HCT116 (cell line): Measurements from ENCODE around the gene SLC13A4. TPM values are rescaled to one million over a fixed set of nuclear protein-coding genes. Genes with fewer than 3 reads are reported as not detected.

Source experiments
- ATAC-seq: fragments of 200-7000 bp; cut with Tn5 transposase; 2 replicates; pipeline ENCODE4 v1.9.1; 2020; ENCODE audit warnings: mild to moderate bottlenecking, moderate library complexity
- BruUV-seq: library from RNA; stranded (reverse); fragments of 400-500 nt; replicated peaks from 2 replicates; lab custom pipeline; 2021; lab: Mats Ljungman, UMichigan
- CTCF ChIA-PET: fragments of 300-600 bp; sonication (Branson Sonifier 250); formaldehyde crosslinking; loops from one replicate; lab custom pipeline; 2021; ENCODE audit warnings: antibody characterized with exemption; lab: Charles Lee
- POLR2A ChIA-PET: fragments of 300-600, 350-600 bp; sonication (Branson Sonifier 250); formaldehyde crosslinking; loops from one replicate; lab custom pipeline; 2021; ENCODE audit warnings: antibody characterized with exemption; lab: Charles Lee
- RAD21 ChIA-PET, 2 experiments: fragments of 300-600 bp; sonication (Branson Sonifier 250); formaldehyde crosslinking; loops; one replicate each; lab custom pipeline; 2023; ENCODE audit warnings: low total read pairs in 2 of 2; ENCODE audit not compliant: uncharacterized antibody in 2 of 2, unreplicated experiment in 2 of 2, low non-redundant PET in 1 of 2; lab: Charles Lee
- DNase-seq: peaks from one replicate; pipeline ENCODE4 v3.0.0-alpha.2; 2010; ENCODE audit warnings: low read depth, low spot score
- H2AFZ ChIP-seq: fragments of 200-600 bp; shearing (Covaris generic), sonication (generic); 2 replicates; pipeline ENCODE4 v1.6.1; 2017; ENCODE audit warnings: low read depth, mixed run types, mixed read lengths, antibody characterized with exemption, low read length; ENCODE audit not compliant: poor library complexity, severe bottlenecking
- H3K27ac ChIP-seq: 2 replicates; pipeline ENCODE4 v1.5.1; 2012; ENCODE audit warnings: low read depth, low read length
- H3K27me3 ChIP-seq: fragments of 200-600 bp; sonication (generic); 2 replicates; pipeline ENCODE4 v1.6.1; 2016; ENCODE audit warnings: mixed run types, low read length, mixed read lengths; ENCODE audit not compliant: insufficient read depth
- H3K36me3 ChIP-seq, 2 experiments: fragments of 200-500 bp in 1 of 2; fragments of 200-600 bp in 1 of 2; sonication (Bioruptor generic) in 1 of 2; sonication (generic) in 1 of 2; 2 replicates each; pipeline versions ENCODE4 v1.5.1 to v1.6.1; 2014 to 2016; ENCODE audit warnings: low read length in 2 of 2, inconsistent platforms in 1 of 2, mixed read lengths in 1 of 2, mixed run types in 1 of 2; ENCODE audit not compliant: insufficient read depth in 2 of 2, control insufficient read depth in 1 of 2
- H3K4me1 ChIP-seq, 2 experiments: fragments of 200-600 bp in 1 of 2; sonication (generic) in 1 of 2; 2 replicates each; pipeline versions ENCODE4 v1.5.1 to v1.6.1; 2012 to 2017; ENCODE audit warnings: low read length in 2 of 2, inconsistent platforms in 1 of 2, mild to moderate bottlenecking in 1 of 2, mixed read lengths in 1 of 2, mixed run types in 1 of 2, moderate library complexity in 1 of 2; ENCODE audit not compliant: insufficient read depth in 2 of 2, control insufficient read depth in 1 of 2
- H3K4me2 ChIP-seq: fragments of 200-600 bp; sonication (generic); 2 replicates; pipeline ENCODE4 v1.6.1; 2017; ENCODE audit warnings: mixed run types, low read length, mixed read lengths
- H3K4me3 ChIP-seq, 2 experiments: fragments of 200-600 bp in 1 of 2; sonication (generic) in 1 of 2; replicated peaks in 1 of 2; 2 replicates each; pipeline ENCODE4 v1.5.1; 2011 to 2016; ENCODE audit warnings: low read length in 2 of 2, control low read depth in 1 of 2, low read depth in 1 of 2, mild to moderate bottlenecking in 1 of 2, mixed read lengths in 1 of 2, mixed run types in 1 of 2
- H3K79me2 ChIP-seq: fragments of 200-600 bp; sonication (generic); 2 replicates; pipeline ENCODE4 v1.6.1; 2017; ENCODE audit warnings: mild to moderate bottlenecking, mixed run types, low read length, moderate library complexity, mixed read lengths; ENCODE audit not compliant: insufficient read depth
- H3K9ac ChIP-seq: fragments of 200-600 bp; sonication (generic); 2 replicates; pipeline ENCODE4 v1.6.1; 2016; ENCODE audit warnings: low read length, mixed read lengths
- H3K9me2 ChIP-seq: fragments of 200-600 bp; sonication (generic), shearing (Covaris generic); 2 replicates; pipeline ENCODE4 v1.6.1; 2017; ENCODE audit warnings: mixed run types, mild to moderate bottlenecking, moderate library complexity; ENCODE audit not compliant: insufficient read depth
- H3K9me3 ChIP-seq, 2 experiments: fragments of 200-500 bp in 1 of 2; fragments of 200-600 bp in 1 of 2; sonication (Bioruptor generic) in 1 of 2; sonication (generic) in 1 of 2; 2 replicates each; pipeline ENCODE4 v1.6.1; 2014 to 2017; ENCODE audit warnings: low read length in 2 of 2, mixed read lengths in 2 of 2, inconsistent platforms in 1 of 2, low read depth in 1 of 2, mild to moderate bottlenecking in 1 of 2, mixed run types in 1 of 2, moderate library complexity in 1 of 2; ENCODE audit not compliant: control insufficient read depth in 1 of 2, insufficient read depth in 1 of 2
- H4K20me1 ChIP-seq: fragments of 200-600 bp; sonication (generic), shearing (Covaris generic); 2 replicates; pipeline ENCODE4 v1.6.1; 2017; ENCODE audit warnings: mixed run types, mild to moderate bottlenecking, moderate library complexity; ENCODE audit not compliant: insufficient read depth
- ATF3 ChIP-seq: IDR thresholded peaks from 2 replicates; pipeline ENCODE4 v1.6.1; 2012
- EGR1 ChIP-seq: IDR thresholded peaks from 2 replicates; pipeline ENCODE4 v1.6.1; 2012; ENCODE audit warnings: low read depth
- EZH2 ChIP-seq: fragments of 200-600 bp; sonication (generic); IDR thresholded peaks from 2 replicates; pipeline ENCODE4 v1.6.1; 2017; ENCODE audit warnings: antibody characterized with exemption, mixed run types
- EZH2phosphoT487 ChIP-seq: fragments of 200-600 bp; IDR thresholded peaks from 2 replicates; pipeline ENCODE4 v1.6.1; 2018; ENCODE audit warnings: antibody characterized with exemption, borderline replicate concordance
- JUND ChIP-seq: IDR thresholded peaks from 2 replicates; pipeline ENCODE4 v1.6.1; 2012
- POLR2A ChIP-seq: IDR thresholded peaks from 2 replicates; pipeline ENCODE4 v1.7.0; 2011; ENCODE audit warnings: borderline replicate concordance; ENCODE audit not compliant: insufficient read depth, insufficient read length; ENCODE audit errors: extremely low read depth
- POLR2AphosphoS5 ChIP-seq: IDR thresholded peaks from 2 replicates; pipeline ENCODE4 v1.6.1; 2011; ENCODE audit warnings: mild to moderate bottlenecking, low read depth, low read length, moderate library complexity
- SIN3A ChIP-seq: IDR thresholded peaks from 2 replicates; pipeline ENCODE4 v1.6.1; 2012; ENCODE audit warnings: low read depth
- SP1 ChIP-seq: IDR thresholded peaks from 2 replicates; pipeline ENCODE4 v1.6.1; 2012; ENCODE audit warnings: low read depth
- TCF7L2 ChIP-seq: IDR thresholded peaks from 2 replicates; pipeline ENCODE4 v1.7.0; 2011; ENCODE audit warnings: borderline replicate concordance, inconsistent platforms; ENCODE audit not compliant: insufficient read depth, insufficient read length; ENCODE audit errors: extremely low read depth
- ZBTB33 ChIP-seq: IDR thresholded peaks from 2 replicates; pipeline ENCODE4 v1.6.1; 2011; ENCODE audit warnings: mild to moderate bottlenecking, low read length, moderate library complexity; ENCODE audit not compliant: insufficient replicate concordance; ENCODE audit errors: extremely low read depth
- ZFX ChIP-seq: fragments of 450-650 bp; IDR thresholded peaks from 2 replicates; pipeline ENCODE4 v1.6.1; 2017
- intact Hi-C: fragments of 100-400 bp; cut with micrococcal nuclease; formaldehyde crosslinking; loops from 2 replicates; pipeline ENCODE4 v1.10.0; 2022
- total RNA-seq: library from RNA; stranded (reverse); gene quantifications from one replicate; pipeline ENCODE4 v1.2.1, GENCODE V29; 2021; ENCODE audit not compliant: unreplicated experiment
- TF ChIP-seq, protein P1 (sequence below), 3 experiments: fragments of 200-600 bp in 1 of 3; sonication (generic) in 1 of 3; IDR thresholded peaks in 2 of 3; conservative IDR thresholded peaks in 1 of 3; 2 replicates each; pipeline ENCODE4 v1.5.1; 2012 to 2017; ENCODE audit warnings: low read depth in 2 of 3, low read length in 2 of 3, antibody characterized with exemption in 1 of 3, borderline replicate concordance in 1 of 3, control low read depth in 1 of 3, mild to moderate bottlenecking in 1 of 3, mixed read lengths in 1 of 3, mixed run types in 1 of 3, moderate library complexity in 1 of 3; ENCODE audit not compliant: insufficient read depth in 1 of 3

Gene SLC13A4
- total RNA-seq, 1 experiment from 2014 or later = 0.30 TPM

DNA sequence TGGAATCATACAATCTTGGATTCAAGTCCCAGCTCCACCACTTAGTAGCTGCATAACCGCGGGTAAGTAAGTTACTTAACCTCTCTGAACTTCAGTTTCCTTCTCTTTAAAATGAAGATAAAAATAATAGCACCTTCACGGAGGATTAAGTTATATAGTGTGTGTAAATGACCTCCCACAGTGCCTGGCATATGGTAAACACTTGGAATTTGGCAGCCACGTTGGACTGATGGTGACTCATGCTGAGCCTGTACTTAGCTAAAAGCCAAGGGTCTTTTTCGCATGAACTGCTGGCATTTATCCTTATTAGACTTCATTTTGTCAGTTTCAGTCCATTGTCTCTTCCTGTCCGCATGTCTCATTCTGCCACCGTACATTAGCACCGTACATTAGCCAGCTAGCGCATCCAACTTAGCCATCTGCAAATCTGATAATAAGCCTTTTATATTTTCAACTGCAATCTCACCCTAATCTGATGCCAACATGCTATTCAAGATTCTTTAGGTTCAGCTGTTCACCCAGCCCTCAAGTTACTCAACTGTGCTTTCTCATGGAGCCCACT is 11.2 kb downstream of the SLC13A4 start:
- Histone ChIP-seq H3K36me3 (no peaks in the 10 kb centered on the region), H3K27ac (no peak overlapping the region), H3K4me2 (peak overlapping the region; percentile 40), H3K4me1 (peaks cover 29 to 36% of the 10 kb centered on the region in 2 experiments), H3K9ac (no peak overlapping the region), H2AFZ (peak overlapping the region; percentile 13), H3K9me2 (no peaks in the 10 kb centered on the region), H3K27me3 (no peaks in the 10 kb centered on the region), H3K79me2 (no peaks in the 10 kb centered on the region), H4K20me1 (no peaks in the 10 kb centered on the region), H3K9me3 (no peaks in the 10 kb centered on the region), H3K4me3 (no peak overlapping the region)
- BruUV-seq = no TSS peak
- ChIA-PET POLR2A (interaction anchor here (1.0 kb wide), 1 partner anchor 27 kb away, joined by 3 read pairs; no protein-coding TSS in a partner anchor), CTCF (interaction anchor here (0.8 to 1.3 kb wide), 3 partner anchors 9 to 44 kb away, joined by 3 to 4 read pairs (median 3); no protein-coding TSS in a partner anchor), RAD21 (no interaction called here)
- ATAC-seq (no peak), DNase-seq (no peak)
- intact Hi-C loops = no loop called here
- no peak for TF ChIP-seq POLR2AphosphoS5
- TF ChIP-seq EZH2 = no peak
- no peak for TF ChIP-seq JUND
- no peak for TF ChIP-seq TCF7L2
- no peak for TF ChIP-seq SIN3A

DNA sequence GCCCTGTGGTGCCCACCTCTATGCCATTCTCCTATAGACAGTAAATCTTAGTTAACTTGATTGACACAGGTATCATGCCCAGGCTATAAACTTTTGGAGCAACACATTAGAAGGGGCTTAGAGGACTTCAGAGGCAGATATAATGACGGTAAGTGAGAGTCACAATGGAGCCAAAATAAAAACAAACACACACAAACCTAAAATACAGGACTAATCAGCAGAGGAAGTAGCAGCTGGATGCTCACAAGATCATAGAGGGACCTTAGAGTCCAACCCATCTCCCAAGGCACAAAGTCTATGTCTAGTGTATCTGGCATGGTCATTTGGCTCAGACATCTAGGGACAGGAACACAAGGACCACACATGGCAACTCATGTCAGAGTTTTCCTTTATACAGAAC is 12.3 kb downstream of the SLC13A4 start:
- no peaks in the 10 kb centered on the region for H4K20me1 ChIP-seq
- H3K4me3 ChIP-seq = no peak overlapping the region
- H3K9ac ChIP-seq = no peak overlapping the region
- TF ChIP-seq, protein P1, sequence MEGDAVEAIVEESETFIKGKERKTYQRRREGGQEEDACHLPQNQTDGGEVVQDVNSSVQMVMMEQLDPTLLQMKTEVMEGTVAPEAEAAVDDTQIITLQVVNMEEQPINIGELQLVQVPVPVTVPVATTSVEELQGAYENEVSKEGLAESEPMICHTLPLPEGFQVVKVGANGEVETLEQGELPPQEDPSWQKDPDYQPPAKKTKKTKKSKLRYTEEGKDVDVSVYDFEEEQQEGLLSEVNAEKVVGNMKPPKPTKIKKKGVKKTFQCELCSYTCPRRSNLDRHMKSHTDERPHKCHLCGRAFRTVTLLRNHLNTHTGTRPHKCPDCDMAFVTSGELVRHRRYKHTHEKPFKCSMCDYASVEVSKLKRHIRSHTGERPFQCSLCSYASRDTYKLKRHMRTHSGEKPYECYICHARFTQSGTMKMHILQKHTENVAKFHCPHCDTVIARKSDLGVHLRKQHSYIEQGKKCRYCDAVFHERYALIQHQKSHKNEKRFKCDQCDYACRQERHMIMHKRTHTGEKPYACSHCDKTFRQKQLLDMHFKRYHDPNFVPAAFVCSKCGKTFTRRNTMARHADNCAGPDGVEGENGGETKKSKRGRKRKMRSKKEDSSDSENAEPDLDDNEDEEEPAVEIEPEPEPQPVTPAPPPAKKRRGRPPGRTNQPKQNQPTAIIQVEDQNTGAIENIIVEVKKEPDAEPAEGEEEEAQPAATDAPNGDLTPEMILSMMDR (IDR thresholded peaks at IDR 0.05 in 2 of 3, conservative IDR thresholded peaks at IDR 0.05 in 1 of 3; ENCODE audit: borderline replicate concordance in 1 of 3, insufficient read depth in 1 of 3, low read depth in 2 of 3, low read length in 2 of 3) = no peak
- no peak for TF ChIP-seq EZH2
- TF ChIP-seq ZBTB33 = no peak
- TF ChIP-seq TCF7L2 = no peak
- no peak for TF ChIP-seq POLR2A
- TF ChIP-seq EZH2phosphoT487 = no peak
- no peak for TF ChIP-seq EGR1
- TF ChIP-seq ZFX = no peak
- no peak for TF ChIP-seq SP1
- no peak for TF ChIP-seq ATF3
- no peaks in the 10 kb centered on the region for H3K79me2 ChIP-seq
- intact Hi-C loops = no loop called here
- CTCF ChIA-PET = no interaction called here
- RAD21 ChIA-PET = no interaction called here
- DNase-seq (no peak), ATAC-seq (no peak)
- H3K36me3 ChIP-seq = no peaks in the 10 kb centered on the region
- peaks cover 29 to 43% of the 10 kb centered on the region in 2 experiments for H3K4me1 ChIP-seq
- no peaks in the 10 kb centered on the region for H3K27me3 ChIP-seq
- no peak overlapping the region for H2AFZ ChIP-seq
- H3K4me2 ChIP-seq = peak overlapping the region; percentile 73; the same call in 1 of the 2 replicates
- no TSS peak for BruUV-seq
- no peaks in the 10 kb centered on the region for H3K9me2 ChIP-seq
- H3K27ac ChIP-seq = no peak overlapping the region
- POLR2A ChIA-PET = no interaction called here
- no peaks in the 10 kb centered on the region for H3K9me3 ChIP-seq
